SK-N-SH treated with all-trans-retinoic acid at 6 μM for 48 hours (cell line): ENCODE data around the gene TBC1D8B.

Experiments used
- ATAC-seq: fragments of 200-7000 bp; cut with Tn5 transposase; 3 replicates; pipeline ENCODE4 v1.9.1; 2020; ENCODE audit warnings: mild to moderate bottlenecking, moderate library complexity
- ARNTL ChIP-seq: fragments of 450-650 bp; formaldehyde crosslinking; IDR thresholded peaks from 2 replicates; pipeline ENCODE4 v1.5.0; 2020; ENCODE audit warnings: low read depth, mild to moderate bottlenecking, moderate library complexity, borderline replicate concordance
- BACH2 ChIP-seq: fragments of 250-450 bp; sonication (Bioruptor Pico); IDR thresholded peaks from 2 replicates; pipeline ENCODE4 v1.9.0; 2021; ENCODE audit warnings: mild to moderate bottlenecking, borderline replicate concordance
- CSDC2 ChIP-seq: fragments of 250-450 bp; sonication (Bioruptor Pico); IDR thresholded peaks from 2 replicates; pipeline ENCODE4 v1.5.0; 2020; ENCODE audit warnings: mild to moderate bottlenecking, moderate library complexity
- CSRNP3 ChIP-seq: fragments of 250-450 bp; sonication (Bioruptor Pico); IDR thresholded peaks from 2 replicates; pipeline ENCODE4 v1.5.1; 2021; ENCODE audit warnings: mild to moderate bottlenecking, moderate library complexity
- GLIS3 ChIP-seq: fragments of 250-450 bp; sonication (Bioruptor Pico); IDR thresholded peaks from 2 replicates; pipeline ENCODE4 v1.5.0; 2020; ENCODE audit warnings: mild to moderate bottlenecking, moderate library complexity
- PATZ1 ChIP-seq: fragments of 250-450 bp; sonication (Bioruptor Pico); IDR thresholded peaks from 2 replicates; pipeline ENCODE4 v1.8.0; 2020; ENCODE audit warnings: mild to moderate bottlenecking, moderate library complexity, borderline replicate concordance
- PPARA ChIP-seq: fragments of 250-450 bp; sonication (Bioruptor Pico); IDR thresholded peaks from 2 replicates; pipeline ENCODE4 v1.5.0; 2020; ENCODE audit warnings: mild to moderate bottlenecking, borderline replicate concordance
- RARB ChIP-seq: fragments of 250-450 bp; sonication (Bioruptor Pico); IDR thresholded peaks from 2 replicates; pipeline ENCODE4 v1.8.0; 2021; ENCODE audit warnings: mild to moderate bottlenecking, moderate library complexity
- TCF4 ChIP-seq: fragments of 250-450 bp; sonication (Bioruptor Pico); IDR thresholded peaks from 2 replicates; pipeline ENCODE4 v1.8.0; 2021; ENCODE audit warnings: mild to moderate bottlenecking, moderate library complexity, borderline replicate concordance
- TOX ChIP-seq: fragments of 250-450 bp; sonication (Bioruptor Pico); IDR thresholded peaks from 2 replicates; pipeline ENCODE4 v1.8.0; 2021; ENCODE audit warnings: mild to moderate bottlenecking, moderate library complexity, borderline replicate concordance
- ZC3H10 ChIP-seq: fragments of 250-450 bp; sonication (Bioruptor Pico); IDR thresholded peaks from 2 replicates; pipeline ENCODE4 v1.5.1; 2021; ENCODE audit warnings: mild to moderate bottlenecking, moderate library complexity
- ZFP3 ChIP-seq: fragments of 250-450 bp; sonication (Bioruptor Pico); IDR thresholded peaks from 2 replicates; pipeline ENCODE4 v1.5.0; 2020; ENCODE audit warnings: mild to moderate bottlenecking, moderate library complexity
- ZNF70 ChIP-seq: fragments of 450-650 bp; formaldehyde crosslinking; IDR thresholded peaks from 2 replicates; pipeline ENCODE4 v1.5.0; 2020; ENCODE audit warnings: mild to moderate bottlenecking, moderate library complexity
- ZNF8 ChIP-seq: fragments of 450-650 bp; formaldehyde crosslinking; IDR thresholded peaks from 2 replicates; pipeline ENCODE4 v1.5.0; 2020; ENCODE audit warnings: mild to moderate bottlenecking, moderate library complexity
- TF ChIP-seq, protein P1 (sequence below): fragments of 250-450 bp; sonication (Bioruptor Pico); IDR thresholded peaks from 2 replicates; pipeline ENCODE4 v1.8.0; 2021; ENCODE audit warnings: low read depth, mild to moderate bottlenecking, moderate library complexity, borderline replicate concordance
- TF ChIP-seq, protein P2 (sequence below): fragments of 250-450 bp; sonication (Bioruptor Pico); IDR thresholded peaks from 2 replicates; pipeline ENCODE4 v1.5.0; 2020; ENCODE audit warnings: mild to moderate bottlenecking, moderate library complexity
- TF ChIP-seq, protein P3 (sequence below): fragments of 250-450 bp; sonication (Bioruptor Pico); IDR thresholded peaks from 2 replicates; pipeline ENCODE4 v1.5.1; 2020; ENCODE audit warnings: low read depth, mild to moderate bottlenecking, moderate library complexity

Gene TBC1D8B

GRCh38 chrX:106901341-106901740, 98.9 kb downstream of the TBC1D8B start:
- TF ChIP-seq, protein P1, sequence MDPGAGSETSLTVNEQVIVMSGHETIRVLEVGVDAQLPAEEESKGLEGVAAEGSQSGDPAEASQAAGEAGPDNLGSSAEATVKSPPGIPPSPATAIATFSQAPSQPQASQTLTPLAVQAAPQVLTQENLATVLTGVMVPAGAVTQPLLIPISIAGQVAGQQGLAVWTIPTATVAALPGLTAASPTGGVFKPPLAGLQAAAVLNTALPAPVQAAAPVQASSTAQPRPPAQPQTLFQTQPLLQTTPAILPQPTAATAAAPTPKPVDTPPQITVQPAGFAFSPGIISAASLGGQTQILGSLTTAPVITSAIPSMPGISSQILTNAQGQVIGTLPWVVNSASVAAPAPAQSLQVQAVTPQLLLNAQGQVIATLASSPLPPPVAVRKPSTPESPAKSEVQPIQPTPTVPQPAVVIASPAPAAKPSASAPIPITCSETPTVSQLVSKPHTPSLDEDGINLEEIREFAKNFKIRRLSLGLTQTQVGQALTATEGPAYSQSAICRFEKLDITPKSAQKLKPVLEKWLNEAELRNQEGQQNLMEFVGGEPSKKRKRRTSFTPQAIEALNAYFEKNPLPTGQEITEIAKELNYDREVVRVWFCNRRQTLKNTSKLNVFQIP (CRISPR knock-in tag) = no peak
- no peak for TF ChIP-seq RARB
- no peak for TF ChIP-seq PATZ1 (CRISPR knock-in tag)
- no peak for TF ChIP-seq GLIS3 (CRISPR knock-in tag)
- TF ChIP-seq TCF4 (CRISPR knock-in tag) = no peak
- TF ChIP-seq BACH2 (CRISPR knock-in tag) = no peak
- no peak for TF ChIP-seq CSDC2 (CRISPR knock-in tag)
- TF ChIP-seq ARNTL (CRISPR knock-in tag) = no peak
- TF ChIP-seq ZNF70 (CRISPR knock-in tag) = no peak
- no peak for TF ChIP-seq TOX (CRISPR knock-in tag)
- no peak for TF ChIP-seq PPARA (CRISPR knock-in tag)
- TF ChIP-seq, protein P2, sequence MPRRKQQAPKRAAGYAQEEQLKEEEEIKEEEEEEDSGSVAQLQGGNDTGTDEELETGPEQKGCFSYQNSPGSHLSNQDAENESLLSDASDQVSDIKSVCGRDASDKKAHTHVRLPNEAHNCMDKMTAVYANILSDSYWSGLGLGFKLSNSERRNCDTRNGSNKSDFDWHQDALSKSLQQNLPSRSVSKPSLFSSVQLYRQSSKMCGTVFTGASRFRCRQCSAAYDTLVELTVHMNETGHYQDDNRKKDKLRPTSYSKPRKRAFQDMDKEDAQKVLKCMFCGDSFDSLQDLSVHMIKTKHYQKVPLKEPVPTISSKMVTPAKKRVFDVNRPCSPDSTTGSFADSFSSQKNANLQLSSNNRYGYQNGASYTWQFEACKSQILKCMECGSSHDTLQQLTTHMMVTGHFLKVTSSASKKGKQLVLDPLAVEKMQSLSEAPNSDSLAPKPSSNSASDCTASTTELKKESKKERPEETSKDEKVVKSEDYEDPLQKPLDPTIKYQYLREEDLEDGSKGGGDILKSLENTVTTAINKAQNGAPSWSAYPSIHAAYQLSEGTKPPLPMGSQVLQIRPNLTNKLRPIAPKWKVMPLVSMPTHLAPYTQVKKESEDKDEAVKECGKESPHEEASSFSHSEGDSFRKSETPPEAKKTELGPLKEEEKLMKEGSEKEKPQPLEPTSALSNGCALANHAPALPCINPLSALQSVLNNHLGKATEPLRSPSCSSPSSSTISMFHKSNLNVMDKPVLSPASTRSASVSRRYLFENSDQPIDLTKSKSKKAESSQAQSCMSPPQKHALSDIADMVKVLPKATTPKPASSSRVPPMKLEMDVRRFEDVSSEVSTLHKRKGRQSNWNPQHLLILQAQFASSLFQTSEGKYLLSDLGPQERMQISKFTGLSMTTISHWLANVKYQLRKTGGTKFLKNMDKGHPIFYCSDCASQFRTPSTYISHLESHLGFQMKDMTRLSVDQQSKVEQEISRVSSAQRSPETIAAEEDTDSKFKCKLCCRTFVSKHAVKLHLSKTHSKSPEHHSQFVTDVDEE = no peak
- no peak for TF ChIP-seq ZC3H10 (CRISPR knock-in tag)
- ATAC-seq = no peak

- ATAC-seq = no peak
- TF ChIP-seq ZNF70 (CRISPR knock-in tag) (no peak), ZNF8 (CRISPR knock-in tag) (no peak), ZFP3 (CRISPR knock-in tag) (no peak), GLIS3 (CRISPR knock-in tag) (no peak), PATZ1 (CRISPR knock-in tag) (no peak), RARB (no peak), CSRNP3 (CRISPR knock-in tag) (no peak)
- TF ChIP-seq, protein P1 (CRISPR knock-in tag) = no peak
- TF ChIP-seq, protein P3, sequence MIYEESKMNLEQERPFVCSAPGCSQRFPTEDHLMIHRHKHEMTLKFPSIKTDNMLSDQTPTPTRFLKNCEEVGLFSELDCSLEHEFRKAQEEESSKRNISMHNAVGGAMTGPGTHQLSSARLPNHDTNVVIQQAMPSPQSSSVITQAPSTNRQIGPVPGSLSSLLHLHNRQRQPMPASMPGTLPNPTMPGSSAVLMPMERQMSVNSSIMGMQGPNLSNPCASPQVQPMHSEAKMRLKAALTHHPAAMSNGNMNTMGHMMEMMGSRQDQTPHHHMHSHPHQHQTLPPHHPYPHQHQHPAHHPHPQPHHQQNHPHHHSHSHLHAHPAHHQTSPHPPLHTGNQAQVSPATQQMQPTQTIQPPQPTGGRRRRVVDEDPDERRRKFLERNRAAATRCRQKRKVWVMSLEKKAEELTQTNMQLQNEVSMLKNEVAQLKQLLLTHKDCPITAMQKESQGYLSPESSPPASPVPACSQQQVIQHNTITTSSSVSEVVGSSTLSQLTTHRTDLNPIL (CRISPR knock-in tag) = no peak
These were observed 99.3 kb downstream of the TBC1D8B start for GRCh38 chrX:106901781-106902219.
